Endothelial cell of umbilical vein (primary cell): ENCODE data around the gene DOCK7. TPM values are rescaled to one million over a fixed set of nuclear protein-coding genes. Genes with fewer than 3 reads are reported as not detected.

Experiments used
- BruUV-seq: library from RNA; stranded (reverse); fragments of 400-500 nt; replicated peaks from 2 replicates; lab custom pipeline; 2021; lab: Mats Ljungman, UMichigan
- CTCF ChIA-PET: fragments of 300-600, 350-600 bp; sonication (Branson Sonifier 250); formaldehyde crosslinking; loops from one replicate; lab custom pipeline; 2021; ENCODE audit warnings: antibody characterized with exemption, inconsistent platforms; lab: Charles Lee
- POLR2A ChIA-PET: fragments of 300-600, 350-600 bp; sonication (Branson Sonifier 250); formaldehyde crosslinking; loops from one replicate; lab custom pipeline; 2021; ENCODE audit warnings: antibody characterized with exemption, inconsistent platforms; lab: Charles Lee
- DNase-seq: peaks from one replicate; pipeline ENCODE4 v3.0.0-alpha.2; 2011; ENCODE audit warnings: low read depth, low spot score
- FAIRE-seq: peaks from 2 replicates; lab custom pipeline; 2011; peaks lifted over from hg19 to GRCh38; lab: Jason Lieb, UNC
- H2AFZ ChIP-seq: 2 replicates; pipeline ENCODE4 v1.6.0; 2012; ENCODE audit warnings: low read depth, low read length, control low read depth, inconsistent platforms
- H3K27ac ChIP-seq: 2 replicates; pipeline ENCODE4 v1.5.1; 2011; ENCODE audit warnings: low read depth, mild to moderate bottlenecking, control low read depth, low read length, moderate library complexity; ENCODE audit not compliant: insufficient read depth
- H3K27me3 ChIP-seq, 2 experiments: 2 replicates each; pipeline versions ENCODE4 v1.6.0 to v1.6.1; 2011; ENCODE audit warnings: low read length in 2 of 2, mixed read lengths in 1 of 2; ENCODE audit not compliant: control insufficient read depth in 2 of 2, insufficient read depth in 2 of 2
- H3K36me3 ChIP-seq, 2 experiments: 2 replicates in 1 of 2; 3 replicates in 1 of 2; pipeline ENCODE4 v1.5.1; 2011; ENCODE audit warnings: low read length in 2 of 2, mild to moderate bottlenecking in 1 of 2, moderate library complexity in 1 of 2; ENCODE audit not compliant: control insufficient read depth in 2 of 2, insufficient read depth in 2 of 2; ENCODE audit errors: extremely low read depth in 1 of 2
- H3K4me1 ChIP-seq: 3 replicates; pipeline ENCODE4 v1.5.1; 2011; ENCODE audit warnings: mild to moderate bottlenecking, low read length; ENCODE audit not compliant: control insufficient read depth, insufficient read depth; ENCODE audit errors: extremely low read depth
- H3K4me2 ChIP-seq: 2 replicates; pipeline ENCODE4 v1.6.1; 2011; ENCODE audit warnings: low read length, control low read depth, mixed read lengths; ENCODE audit not compliant: insufficient read depth
- H3K4me3 ChIP-seq, 3 experiments: fragments of 200-600 bp in 1 of 3; sonication (generic), shearing (Covaris generic) in 1 of 3; replicated peaks in 1 of 3; 2 replicates each; pipeline ENCODE4 v1.5.1; 2011 to 2016; ENCODE audit warnings: control low read depth in 3 of 3, low read length in 3 of 3, mild to moderate bottlenecking in 2 of 3, inconsistent platforms in 1 of 3, low read depth in 1 of 3, moderate library complexity in 1 of 3; ENCODE audit not compliant: insufficient read depth in 1 of 3
- H3K79me2 ChIP-seq: 2 replicates; pipeline ENCODE4 v1.6.0; 2012; ENCODE audit warnings: low read length, inconsistent platforms; ENCODE audit not compliant: control insufficient read depth, insufficient read depth
- H3K9ac ChIP-seq: replicated peaks from 2 replicates; pipeline ENCODE3; 2011; ENCODE audit warnings: low read length, control low read depth; ENCODE audit not compliant: insufficient read depth; ENCODE audit errors: extremely low read depth
- H3K9me1 ChIP-seq: replicated peaks from 3 replicates; pipeline ENCODE4 v1.6.0; 2011; ENCODE audit warnings: mild to moderate bottlenecking, low read length; ENCODE audit not compliant: control insufficient read depth, insufficient read depth; ENCODE audit errors: extremely low read depth
- H3K9me3 ChIP-seq: replicated peaks from 2 replicates; pipeline ENCODE4 v1.5.1; 2012; ENCODE audit warnings: low read length, inconsistent platforms; ENCODE audit not compliant: control insufficient read depth, insufficient read depth
- H4K20me1 ChIP-seq: replicated peaks from 2 replicates; pipeline ENCODE3; 2011; ENCODE audit warnings: mild to moderate bottlenecking, low read length; ENCODE audit not compliant: control insufficient read depth, insufficient read depth; ENCODE audit errors: extremely low read depth
- EZH2 ChIP-seq: IDR thresholded peaks from 2 replicates; pipeline ENCODE4 v1.6.1; 2012; ENCODE audit warnings: borderline replicate concordance, low read depth, mild to moderate bottlenecking, moderate library complexity, low read length, inconsistent platforms; ENCODE audit not compliant: severe bottlenecking
- FOS ChIP-seq: IDR thresholded peaks from 2 replicates; pipeline ENCODE4 v1.6.1; 2011; ENCODE audit warnings: mild to moderate bottlenecking, low read length, moderate library complexity, borderline replicate concordance; ENCODE audit not compliant: insufficient read depth
- GATA2 ChIP-seq: IDR thresholded peaks from 2 replicates; pipeline ENCODE4 v1.7.0; 2011; ENCODE audit warnings: low read depth, mild to moderate bottlenecking, moderate library complexity, mixed read lengths, low read length; ENCODE audit not compliant: insufficient read length, insufficient read depth
- JUN ChIP-seq: IDR thresholded peaks from 2 replicates; pipeline ENCODE4 v1.6.1; 2011; ENCODE audit warnings: borderline replicate concordance, low read depth; ENCODE audit not compliant: insufficient read length, insufficient read depth
- MYC ChIP-seq: IDR thresholded peaks from one replicate; pipeline ENCODE4 v1.6.1; 2011; ENCODE audit warnings: mild to moderate bottlenecking, low read depth, low read length
- POLR2A ChIP-seq: IDR thresholded peaks from 2 replicates; pipeline ENCODE4 v1.6.1; 2012; ENCODE audit warnings: low read depth, mild to moderate bottlenecking, control low read depth, low read length
- POLR2AphosphoS5 ChIP-seq: IDR thresholded peaks from 2 replicates; pipeline ENCODE4 v1.6.1; 2012; ENCODE audit warnings: low read depth, mild to moderate bottlenecking, control low read depth, low read length, moderate library complexity; ENCODE audit not compliant: insufficient read depth
- dilution Hi-C: fragments of 300-500 bp; cut with MboI; formaldehyde crosslinking; loops from one replicate; pipeline ENCODE4 v1.15.0; 2019; ENCODE audit warnings: low sequenced_read_pairs; ENCODE audit not compliant: extremely low pct_ligation_motif_present
- intact Hi-C: fragments of 100-400 bp; cut with micrococcal nuclease; formaldehyde crosslinking; loops from one replicate; pipeline ENCODE4 v1.10.0; 2022
- polyA plus RNA-seq, 4 experiments: library from polyadenylated mRNA; depleted of rRNA in 3 of 4; stranded (reverse) in 3 of 4; unstranded in 1 of 4; fragments of >200 nt; gene quantifications; 2 replicates each; pipeline versions ENCODE4 v1.2.1 to v1.2.3, GENCODE V29; 2011 to 2012; ENCODE audit warnings: missing spikeins in 1 of 4
- total RNA-seq: library from RNA; stranded (reverse); gene quantifications from 2 replicates; pipeline ENCODE4 v1.2.3, GENCODE V29; 2021
- TF ChIP-seq, protein P1 (sequence below), 2 donors: IDR thresholded peaks; 1 replicate in 1 of 2; 2 replicates in 1 of 2; pipeline ENCODE4 v1.5.1; 2011; ENCODE audit warnings: low read length in 2 of 2, mild to moderate bottlenecking in 2 of 2, moderate library complexity in 2 of 2, control low read depth in 1 of 2, inconsistent platforms in 1 of 2, low read depth in 1 of 2; ENCODE audit not compliant: insufficient read depth in 1 of 2; ENCODE audit errors: extremely low read depth in 1 of 2
- TF ChIP-seq, protein P2 (sequence below): IDR thresholded peaks from 2 replicates; pipeline ENCODE4 v1.6.1; 2011; ENCODE audit not compliant: insufficient read depth, insufficient read length

DOCK7 gene
- total and polyA plus RNA-seq, 2 donors (not counting 3 experiments of a cell fraction or from before 2014, with no cell fraction given), result 9.4 to 31.9 TPM

GRCh38 chr1:62621907-62622306 is 66.3 kb downstream of the DOCK7 start:
- no TSS peak for BruUV-seq
- CTCF ChIA-PET, result no interaction called here
- H3K27ac ChIP-seq, result no peak overlapping the region

GRCh38 chr1:62613890-62614289 is 74.3 kb downstream of the DOCK7 start:
- no peak for FAIRE-seq
- no TSS peak for BruUV-seq
- H3K79me2 ChIP-seq, result no peaks in the 10 kb centered on the region

More at GRCh38 chr1:62621907-62622306, 66.3 kb downstream of the DOCK7 start:
- dilution Hi-C loops, result no loop called here
- no peak overlapping the region for H3K9ac ChIP-seq
- H3K27me3 ChIP-seq, result no peaks in the 10 kb centered on the region
- intact Hi-C loops, result no loop called here
- H2AFZ ChIP-seq, result no peak overlapping the region
- peak; percentile 4 for DNase-seq
- no peaks in the 10 kb centered on the region for H3K9me3 ChIP-seq
- no peak overlapping the region for H3K4me2 ChIP-seq
- TF ChIP-seq POLR2A, result no peak
- peak; percentile 20 for TF ChIP-seq FOS
- TF ChIP-seq EZH2, result no peak
- TF ChIP-seq JUN, result no peak
- TF ChIP-seq, protein P1, sequence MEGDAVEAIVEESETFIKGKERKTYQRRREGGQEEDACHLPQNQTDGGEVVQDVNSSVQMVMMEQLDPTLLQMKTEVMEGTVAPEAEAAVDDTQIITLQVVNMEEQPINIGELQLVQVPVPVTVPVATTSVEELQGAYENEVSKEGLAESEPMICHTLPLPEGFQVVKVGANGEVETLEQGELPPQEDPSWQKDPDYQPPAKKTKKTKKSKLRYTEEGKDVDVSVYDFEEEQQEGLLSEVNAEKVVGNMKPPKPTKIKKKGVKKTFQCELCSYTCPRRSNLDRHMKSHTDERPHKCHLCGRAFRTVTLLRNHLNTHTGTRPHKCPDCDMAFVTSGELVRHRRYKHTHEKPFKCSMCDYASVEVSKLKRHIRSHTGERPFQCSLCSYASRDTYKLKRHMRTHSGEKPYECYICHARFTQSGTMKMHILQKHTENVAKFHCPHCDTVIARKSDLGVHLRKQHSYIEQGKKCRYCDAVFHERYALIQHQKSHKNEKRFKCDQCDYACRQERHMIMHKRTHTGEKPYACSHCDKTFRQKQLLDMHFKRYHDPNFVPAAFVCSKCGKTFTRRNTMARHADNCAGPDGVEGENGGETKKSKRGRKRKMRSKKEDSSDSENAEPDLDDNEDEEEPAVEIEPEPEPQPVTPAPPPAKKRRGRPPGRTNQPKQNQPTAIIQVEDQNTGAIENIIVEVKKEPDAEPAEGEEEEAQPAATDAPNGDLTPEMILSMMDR (IDR thresholded peaks at IDR 0.05; ENCODE audit: extremely low read depth in 1 of 2, insufficient read depth in 1 of 2, low read depth in 1 of 2, low read length in 2 of 2), result no peak
- POLR2A ChIA-PET, result no interaction called here
- H3K9me1 ChIP-seq, result no peaks in the 10 kb centered on the region
- H3K4me1 ChIP-seq, result no peaks in the 10 kb centered on the region
- no peaks in the 10 kb centered on the region for H3K36me3 ChIP-seq
- no peak overlapping the region for H3K4me3 ChIP-seq
- H4K20me1 ChIP-seq, result no peaks in the 10 kb centered on the region
- no peaks in the 10 kb centered on the region for H3K79me2 ChIP-seq
- peak; percentile 4 for FAIRE-seq

More at GRCh38 chr1:62613890-62614289, 74.3 kb downstream of the DOCK7 start:
- TF ChIP-seq, protein P2, sequence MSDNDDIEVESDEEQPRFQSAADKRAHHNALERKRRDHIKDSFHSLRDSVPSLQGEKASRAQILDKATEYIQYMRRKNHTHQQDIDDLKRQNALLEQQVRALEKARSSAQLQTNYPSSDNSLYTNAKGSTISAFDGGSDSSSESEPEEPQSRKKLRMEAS, result no peak
- TF ChIP-seq MYC (no peak), EZH2 (no peak), POLR2AphosphoS5 (no peak), JUN (no peak), FOS (no peak), GATA2 (no peak), POLR2A (no peak)
- TF ChIP-seq, protein P1 (IDR thresholded peaks at IDR 0.05; ENCODE audit: extremely low read depth in 1 of 2, insufficient read depth in 1 of 2, low read depth in 1 of 2, low read length in 2 of 2), result no peak
- no peak overlapping the region for H3K9ac ChIP-seq
- no peaks in the 10 kb centered on the region for H3K36me3 ChIP-seq
- intact Hi-C loops (no loop called here), dilution Hi-C loops (no loop called here)
- no peak overlapping the region for H2AFZ ChIP-seq
- no peaks in the 10 kb centered on the region for H3K9me1 ChIP-seq
- no peaks in the 10 kb centered on the region for H3K9me3 ChIP-seq
- no peak overlapping the region for H3K4me3 ChIP-seq
- H3K4me2 ChIP-seq, result no peak overlapping the region
- CTCF ChIA-PET, result interaction anchor here (0.9 to 1.2 kb wide), 2 partner anchors 132 to 271 kb away, joined by 3 read pairs; no protein-coding TSS in a partner anchor
- H4K20me1 ChIP-seq, result no peaks in the 10 kb centered on the region
- DNase-seq, result no peak
- no peaks in the 10 kb centered on the region for H3K4me1 ChIP-seq
- H3K27me3 ChIP-seq, result no peaks in the 10 kb centered on the region
- H3K27ac ChIP-seq, result no peak overlapping the region
- POLR2A ChIA-PET, result no interaction called here
